GM12891 (cell line): ENCODE data around the gene MAP3K7.
A peak's percentile ranks its signal among the peaks of the same experiment; 100 is the strongest.

Experiments
- DNase-seq: peaks from one replicate; pipeline ENCODE4 v3.0.0; 2011; ENCODE audit warnings: low spot score; ENCODE audit not compliant: insufficient read length
- FAIRE-seq: peaks from 2 replicates; lab custom pipeline; 2011; peaks lifted over from hg19 to GRCh38; lab: Jason Lieb, UNC
- PAX5 ChIP-seq: IDR thresholded peaks from 2 replicates; pipeline ENCODE4 v1.6.1; 2011; ENCODE audit warnings: low read length, moderate library complexity, mild to moderate bottlenecking; ENCODE audit not compliant: insufficient read depth, severe bottlenecking
- POLR2A ChIP-seq: IDR thresholded peaks from 2 replicates; pipeline ENCODE4 v1.6.1; 2011; ENCODE audit warnings: low read depth, low read length, control low read depth
- POLR2AphosphoS5 ChIP-seq: IDR thresholded peaks from 2 replicates; pipeline ENCODE4 v1.6.1; 2011; ENCODE audit warnings: low read depth, low read length, control low read depth
- POU2F2 ChIP-seq: IDR thresholded peaks from 2 replicates; pipeline ENCODE4 v1.6.1; 2011; ENCODE audit warnings: low read depth, mild to moderate bottlenecking, control low read depth, low read length, moderate library complexity
- SPI1 ChIP-seq: IDR thresholded peaks from 2 replicates; pipeline ENCODE4 v1.6.1; 2011; ENCODE audit warnings: low read depth, low read length, control low read depth
- TAF1 ChIP-seq: IDR thresholded peaks from 2 replicates; pipeline ENCODE4 v1.6.1; 2011; ENCODE audit warnings: low read depth, low read length, control low read depth

MAP3K7 gene

DNA sequence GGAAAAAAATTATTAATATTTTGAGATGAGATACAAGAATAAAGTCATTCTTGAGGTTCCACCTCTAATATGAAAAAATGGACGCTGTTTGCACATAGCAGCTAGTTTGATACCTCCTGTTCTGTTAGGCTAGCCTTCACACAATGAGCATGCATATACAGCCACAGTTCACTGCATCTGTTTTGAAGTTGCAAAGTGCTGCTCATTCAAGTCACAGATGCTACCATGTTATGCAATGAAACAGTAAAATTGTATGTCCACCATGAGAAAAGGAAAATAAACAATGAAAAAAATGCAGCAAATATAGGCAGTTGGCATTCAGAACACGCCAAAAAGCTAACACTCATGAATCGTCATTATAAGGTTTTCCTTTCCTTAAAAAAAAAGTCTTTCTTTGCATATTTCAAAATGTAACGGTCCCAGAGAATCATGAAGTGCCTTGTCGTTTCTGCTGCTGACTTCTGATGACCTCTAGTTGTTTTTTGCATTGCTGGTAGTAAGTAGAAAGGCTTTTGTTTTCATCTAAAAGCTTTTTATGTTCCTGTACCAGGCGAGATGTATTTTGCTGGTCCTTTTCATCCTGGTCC lies 70.7 kb downstream of the MAP3K7 start:
- FAIRE-seq = no peak
- no peak for TF ChIP-seq SPI1
- no peak for TF ChIP-seq POLR2AphosphoS5
- TF ChIP-seq TAF1 = no peak
- no peak for TF ChIP-seq POU2F2
- no peak for TF ChIP-seq PAX5
- TF ChIP-seq POLR2A = no peak
- no peak for DNase-seq

- no peak for FAIRE-seq
- no peak for DNase-seq
- TF ChIP-seq POU2F2 = no peak
- TF ChIP-seq TAF1 = no peak
- TF ChIP-seq PAX5 = no peak
- no peak for TF ChIP-seq SPI1
- TF ChIP-seq POLR2AphosphoS5 = no peak
- no peak for TF ChIP-seq POLR2A
Measured at GRCh38 chr6:90514496-90514895, 72.4 kb downstream of the MAP3K7 start.

- FAIRE-seq (no peak), DNase-seq (no peak)
- TF ChIP-seq SPI1 = no peak
- no peak for TF ChIP-seq PAX5
- no peak for TF ChIP-seq POU2F2
- TF ChIP-seq POLR2AphosphoS5 = no peak
- no peak for TF ChIP-seq TAF1
- no peak for TF ChIP-seq POLR2A
Measured at GRCh38 chr6:90508753-90509152, 78.1 kb downstream of the MAP3K7 start.

- no peak for DNase-seq
- FAIRE-seq = peak; percentile 5
- TF ChIP-seq POLR2AphosphoS5 (no peak), POLR2A (no peak), TAF1 (no peak)
Measured at GRCh38 chr6:90502866-90503407, 83.9 kb downstream of the MAP3K7 start.

GRCh38 chr6:90502381-90502780 lies 84.5 kb downstream of the MAP3K7 start:
- TF ChIP-seq SPI1 (no peak), TAF1 (no peak), POLR2A (no peak), POU2F2 (no peak), POLR2AphosphoS5 (no peak), PAX5 (no peak)
- DNase-seq (no peak), FAIRE-seq (no peak)

- no peak for DNase-seq
- TF ChIP-seq PAX5 (no peak), POLR2AphosphoS5 (no peak), TAF1 (no peak)
- FAIRE-seq = no peak
Measured at GRCh38 chr6:90500458-90500857, 86.4 kb downstream of the MAP3K7 start.

GRCh38 chr6:90497411-90497810 lies 89.5 kb downstream of the MAP3K7 start:
- no peak for FAIRE-seq
- TF ChIP-seq POLR2A (no peak), SPI1 (no peak), POLR2AphosphoS5 (no peak), PAX5 (no peak), TAF1 (no peak), POU2F2 (no peak)
- no peak for DNase-seq

- DNase-seq (no peak), FAIRE-seq (no peak)
- TF ChIP-seq POLR2A = no peak
- no peak for TF ChIP-seq POU2F2
- no peak for TF ChIP-seq PAX5
- no peak for TF ChIP-seq TAF1
- TF ChIP-seq SPI1 = no peak
- TF ChIP-seq POLR2AphosphoS5 = no peak
Measured at GRCh38 chr6:90496258-90497016, 90.4 kb downstream of the MAP3K7 start.

DNA sequence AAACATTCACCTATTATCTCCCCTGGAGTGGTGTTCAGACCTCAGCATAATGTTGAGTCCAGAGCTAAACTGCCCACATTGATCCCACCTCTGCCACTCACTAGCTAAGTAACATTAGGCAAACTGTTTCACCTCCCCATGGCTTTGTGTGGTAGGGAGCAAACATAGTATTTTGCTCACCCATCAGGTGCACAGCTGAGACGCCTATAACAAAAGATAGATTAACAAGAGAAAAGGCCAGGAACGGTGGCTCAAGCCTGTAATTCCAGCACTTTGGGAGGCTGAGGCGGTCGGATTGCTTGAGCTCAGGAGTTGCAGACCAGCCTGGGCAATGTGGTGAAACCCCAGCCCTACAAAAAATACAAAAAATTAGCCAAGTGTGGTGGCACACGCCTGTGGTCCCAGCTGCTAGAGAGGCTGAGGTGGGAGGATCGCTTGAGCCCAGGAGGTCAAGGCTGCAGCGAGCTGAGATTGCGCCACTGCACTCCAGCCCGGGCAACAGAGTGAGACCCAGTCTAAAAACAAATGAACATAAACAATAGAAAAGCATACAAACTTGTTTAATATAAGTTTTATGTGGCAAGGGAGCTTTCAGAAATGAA lies 91.6 kb downstream of the MAP3K7 start:
- DNase-seq (no peak), FAIRE-seq (no peak)
- TF ChIP-seq SPI1 = no peak
- no peak for TF ChIP-seq TAF1
- TF ChIP-seq PAX5 = no peak
- TF ChIP-seq POU2F2 = no peak
- no peak for TF ChIP-seq POLR2AphosphoS5
- no peak for TF ChIP-seq POLR2A
